HUES48 (cell line): ENCODE data around the gene TAS1R1.

ENCODE experiments used
- H3K27ac ChIP-seq: one replicate; pipeline ENCODE4 v1.7.0; 2013; ENCODE audit warnings: low read depth, low read length, inconsistent platforms
- H3K27me3 ChIP-seq: 2 replicates; pipeline ENCODE4 v1.6.1; 2013; ENCODE audit warnings: mild to moderate bottlenecking, low read length; ENCODE audit not compliant: control insufficient read depth, insufficient read depth
- H3K36me3 ChIP-seq: 2 replicates; pipeline ENCODE4 v1.6.1; 2013; ENCODE audit warnings: low read length; ENCODE audit not compliant: control insufficient read depth, insufficient read depth
- H3K4me1 ChIP-seq: 2 replicates; pipeline ENCODE4 v1.6.1; 2013; ENCODE audit warnings: mild to moderate bottlenecking, low read length; ENCODE audit not compliant: control insufficient read depth, insufficient read depth
- H3K4me3 ChIP-seq: 2 replicates; pipeline ENCODE4 v1.5.1; 2013; ENCODE audit warnings: mild to moderate bottlenecking, low read depth, low read length
- H3K9ac ChIP-seq: 2 replicates; pipeline ENCODE4 v1.6.1; 2013; ENCODE audit warnings: mild to moderate bottlenecking, low read depth, low read length, moderate library complexity
- H3K9me3 ChIP-seq: 2 replicates; pipeline ENCODE4 v1.6.1; 2013; ENCODE audit warnings: low read length; ENCODE audit not compliant: control insufficient read depth, insufficient read depth

TAS1R1 gene

GRCh38 chr1:6614929-6615785 is 60.0 kb downstream of the TAS1R1 start:
- Histone ChIP-seq H3K4me3 (peak overlapping the region; percentile 70), H3K9ac (peak overlapping the region; percentile 44; the same call in 1 of the 2 replicates), H3K9me3 (no peaks in the 10 kb centered on the region), H3K27ac (peak overlapping the region; percentile 59), H3K27me3 (peaks cover 10% of the 10 kb centered on the region; the same call in 1 of the 2 replicates), H3K36me3 (peaks cover 37% of the 10 kb centered on the region), H3K4me1 (0 out of 2 replicates have a peak, but pooled peaks cover 4% of the 10 kb centered on the region)

- Histone ChIP-seq H3K9ac (no peak overlapping the region), H3K9me3 (no peaks in the 10 kb centered on the region), H3K36me3 (peaks cover 75% of the 10 kb centered on the region), H3K4me3 (no peak overlapping the region), H3K27ac (no peak overlapping the region), H3K4me1 (no peaks in the 10 kb centered on the region), H3K27me3 (no peaks in the 10 kb centered on the region)
Observed at GRCh38 chr1:6619045-6619444, 63.9 kb downstream of the TAS1R1 start.

- Histone ChIP-seq H3K9ac (no peak overlapping the region), H3K27ac (no peak overlapping the region), H3K4me1 (no peaks in the 10 kb centered on the region), H3K36me3 (peaks cover 72% of the 10 kb centered on the region), H3K9me3 (no peaks in the 10 kb centered on the region), H3K27me3 (no peaks in the 10 kb centered on the region), H3K4me3 (no peak overlapping the region)
Observed at GRCh38 chr1:6621429-6622391, 66.6 kb downstream of the TAS1R1 start.

- Histone ChIP-seq H3K27ac (no peak overlapping the region), H3K36me3 (peaks cover 65% of the 10 kb centered on the region), H3K27me3 (no peaks in the 10 kb centered on the region), H3K9me3 (no peaks in the 10 kb centered on the region), H3K4me1 (no peaks in the 10 kb centered on the region), H3K4me3 (no peak overlapping the region), H3K9ac (no peak overlapping the region)
Observed at GRCh38 chr1:6622396-6623152, 67.5 kb downstream of the TAS1R1 start.

- Histone ChIP-seq H3K9ac (no peak overlapping the region), H3K36me3 (peaks cover 65% of the 10 kb centered on the region), H3K4me3 (no peak overlapping the region), H3K4me1 (no peaks in the 10 kb centered on the region), H3K27ac (no peak overlapping the region), H3K9me3 (no peaks in the 10 kb centered on the region), H3K27me3 (no peaks in the 10 kb centered on the region)
Observed at GRCh38 chr1:6623269-6623965, 68.3 kb downstream of the TAS1R1 start.

- Histone ChIP-seq H3K9me3 (no peaks in the 10 kb centered on the region), H3K4me1 (no peaks in the 10 kb centered on the region), H3K4me3 (peak within 1 kb of the TSS; percentile 81), H3K36me3 (peaks cover 66% of the 10 kb centered on the region), H3K27ac (peak within 1 kb of the TSS; percentile 87), H3K27me3 (no peaks in the 10 kb centered on the region), H3K9ac (peak within 1 kb of the TSS; percentile 78)
Observed at GRCh38 chr1:6624710-6625583, 69.8 kb downstream of the TAS1R1 start, which contains the start of gene THAP3. Gene THAP3 (plus strand): TSS chr1:6624868. CDS start chr1:6625219, 351 bp downstream.

- H3K27ac ChIP-seq, result peak overlapping the region; percentile 87
- H3K4me1 ChIP-seq, result no peaks in the 10 kb centered on the region
- no peaks in the 10 kb centered on the region for H3K9me3 ChIP-seq
- peak overlapping the region; percentile 81 for H3K4me3 ChIP-seq
- H3K9ac ChIP-seq, result peak overlapping the region; percentile 78
- H3K27me3 ChIP-seq, result no peaks in the 10 kb centered on the region
- peaks cover 63% of the 10 kb centered on the region for H3K36me3 ChIP-seq
Observed at GRCh38 chr1:6625584-6626149, 70.6 kb downstream of the TAS1R1 start.

- Histone ChIP-seq H3K4me1 (no peaks in the 10 kb centered on the region), H3K4me3 (no peak overlapping the region), H3K36me3 (peaks cover 50% of the 10 kb centered on the region), H3K27me3 (no peaks in the 10 kb centered on the region), H3K27ac (no peak overlapping the region), H3K9ac (no peak overlapping the region), H3K9me3 (no peaks in the 10 kb centered on the region)
Observed at GRCh38 chr1:6627031-6627430, 71.9 kb downstream of the TAS1R1 start.

- Histone ChIP-seq H3K9ac (no peak overlapping the region), H3K9me3 (no peaks in the 10 kb centered on the region), H3K4me1 (no peaks in the 10 kb centered on the region), H3K27ac (no peak overlapping the region), H3K27me3 (no peaks in the 10 kb centered on the region), H3K36me3 (peaks cover 49% of the 10 kb centered on the region), H3K4me3 (no peak overlapping the region)
Observed at GRCh38 chr1:6627841-6628545, 72.9 kb downstream of the TAS1R1 start.
